NCI-H2171 treated with DMSO at 0.1 percent for 48 hours (cell line): Measurements from ENCODE around the gene CPM.

Source experiments
- DNase-seq: peaks from one replicate; lab custom pipeline; 2025; lab: John Stamatoyannopoulos, UW

CPM gene

DNA sequence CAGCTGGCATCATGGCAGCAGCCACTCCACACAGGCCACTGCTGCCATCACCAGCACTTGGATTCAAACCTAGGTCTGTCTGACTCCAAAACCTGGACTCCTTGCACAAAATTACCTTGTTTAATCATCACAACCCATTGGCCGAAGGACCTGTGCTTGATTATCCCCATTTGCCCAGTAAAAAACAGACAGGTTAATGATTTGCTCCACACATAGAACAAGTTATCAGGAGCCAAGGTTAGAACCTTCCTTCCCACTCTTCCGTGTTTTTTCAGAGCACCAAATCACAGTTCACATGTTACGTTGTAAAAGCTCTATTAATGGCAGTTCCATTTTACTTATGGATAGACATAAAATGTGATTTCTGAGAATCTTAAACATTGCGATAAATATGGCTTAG lies 23.5 kb upstream of the CPM start:
- no peak for DNase-seq

DNA sequence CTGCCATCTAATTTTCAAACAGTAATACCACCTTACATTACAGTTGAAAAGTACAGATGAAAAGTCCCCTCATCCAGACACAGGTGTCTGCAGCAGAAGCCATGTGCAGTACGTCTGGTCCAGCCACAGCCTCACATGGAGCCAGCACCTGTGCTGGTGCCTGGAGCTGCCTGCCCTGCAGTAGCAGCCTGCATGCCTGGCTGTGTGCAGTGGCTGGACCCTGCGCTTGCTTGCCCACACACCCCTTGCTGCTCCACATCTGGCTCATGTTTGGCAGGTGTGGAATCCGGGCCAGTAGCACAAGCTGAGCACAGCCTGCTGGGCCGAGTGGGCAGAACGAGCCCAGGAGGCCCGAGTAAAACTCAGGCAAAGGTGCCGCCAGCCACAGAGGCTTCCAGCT lies 21.8 kb upstream of the CPM start:
- no peak for DNase-seq

DNA sequence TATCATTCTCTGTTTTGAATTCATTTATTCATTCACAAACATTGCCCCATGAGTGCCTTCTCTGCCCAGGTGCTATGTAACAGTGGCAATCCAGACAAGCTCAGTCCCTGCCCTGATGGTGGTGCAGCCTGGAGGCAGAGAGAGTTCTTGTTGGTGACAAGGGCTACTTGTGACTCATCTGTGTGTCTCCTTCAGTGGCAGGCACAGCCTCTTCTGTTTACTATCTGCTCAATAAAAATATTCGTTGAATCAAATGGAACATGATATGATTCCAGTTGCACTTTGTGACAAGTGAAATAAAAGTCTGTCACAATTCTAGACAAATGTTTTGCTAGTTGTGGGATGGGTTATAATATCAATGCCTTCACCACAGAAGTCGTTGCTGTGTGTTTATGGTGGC lies 20.6 kb upstream of the CPM start:
- no peak for DNase-seq

DNA sequence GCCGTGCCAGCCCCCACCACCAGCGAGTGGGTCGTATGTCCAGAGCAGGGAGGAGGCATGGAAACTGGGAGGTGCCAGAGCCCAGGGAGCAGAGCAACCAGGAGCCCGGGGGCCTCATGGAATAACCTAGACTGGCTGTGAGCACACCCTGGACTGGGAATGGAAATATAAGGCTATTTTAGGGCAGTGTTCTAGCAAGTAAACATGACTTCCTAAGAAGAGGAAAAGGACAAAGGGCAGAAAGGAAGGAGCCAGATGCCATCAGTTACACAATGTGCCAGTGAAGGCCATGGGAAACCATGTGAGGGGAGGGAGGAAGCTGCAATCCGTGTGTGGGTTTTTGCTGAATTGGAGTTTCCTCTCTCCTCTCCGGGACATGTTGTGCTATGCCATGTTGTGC lies 18.7 kb upstream of the CPM start:
- DNase-seq: no peak

DNA sequence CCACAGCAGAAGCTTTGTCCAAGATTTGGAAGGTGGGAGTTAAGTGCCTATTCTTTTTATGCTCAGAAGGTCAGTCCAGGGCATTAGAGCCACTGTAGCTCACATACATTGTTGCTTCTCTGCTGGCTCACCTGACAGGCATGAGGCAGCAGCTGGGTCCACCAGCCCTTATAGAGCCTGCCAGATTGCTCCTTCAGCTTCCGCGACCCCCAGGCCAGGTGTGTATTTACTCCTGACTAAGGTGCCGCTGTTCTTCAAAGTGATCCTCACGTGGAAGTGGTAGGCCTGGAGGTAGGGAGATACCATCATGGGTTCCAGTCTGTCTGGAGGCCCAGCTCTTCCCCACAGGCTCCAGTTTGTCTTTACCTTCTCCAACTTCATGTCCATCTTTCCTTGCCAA lies 17.5 kb upstream of the CPM start:
- DNase-seq: no peak

DNA sequence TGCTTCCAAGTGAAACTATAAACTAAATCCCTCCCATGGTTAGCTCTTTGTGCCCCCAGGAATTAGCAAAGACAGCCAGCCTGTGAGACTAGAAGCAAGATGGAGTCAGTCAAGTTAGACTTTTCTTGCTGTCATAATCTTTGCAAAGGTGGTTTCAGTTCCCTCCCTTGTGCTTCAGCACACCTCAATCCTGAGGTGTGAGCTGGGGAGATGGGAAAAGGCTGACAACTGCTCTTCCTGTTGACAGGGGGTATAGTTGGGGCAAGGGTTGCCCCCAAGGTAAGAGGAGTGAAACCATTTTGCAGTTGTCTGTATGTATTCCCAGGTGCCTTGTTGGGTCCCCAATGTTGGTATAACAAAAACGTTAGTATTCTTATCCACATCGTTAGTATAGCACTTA lies 12.3 kb upstream of the CPM start:
- no peak for DNase-seq

DNA sequence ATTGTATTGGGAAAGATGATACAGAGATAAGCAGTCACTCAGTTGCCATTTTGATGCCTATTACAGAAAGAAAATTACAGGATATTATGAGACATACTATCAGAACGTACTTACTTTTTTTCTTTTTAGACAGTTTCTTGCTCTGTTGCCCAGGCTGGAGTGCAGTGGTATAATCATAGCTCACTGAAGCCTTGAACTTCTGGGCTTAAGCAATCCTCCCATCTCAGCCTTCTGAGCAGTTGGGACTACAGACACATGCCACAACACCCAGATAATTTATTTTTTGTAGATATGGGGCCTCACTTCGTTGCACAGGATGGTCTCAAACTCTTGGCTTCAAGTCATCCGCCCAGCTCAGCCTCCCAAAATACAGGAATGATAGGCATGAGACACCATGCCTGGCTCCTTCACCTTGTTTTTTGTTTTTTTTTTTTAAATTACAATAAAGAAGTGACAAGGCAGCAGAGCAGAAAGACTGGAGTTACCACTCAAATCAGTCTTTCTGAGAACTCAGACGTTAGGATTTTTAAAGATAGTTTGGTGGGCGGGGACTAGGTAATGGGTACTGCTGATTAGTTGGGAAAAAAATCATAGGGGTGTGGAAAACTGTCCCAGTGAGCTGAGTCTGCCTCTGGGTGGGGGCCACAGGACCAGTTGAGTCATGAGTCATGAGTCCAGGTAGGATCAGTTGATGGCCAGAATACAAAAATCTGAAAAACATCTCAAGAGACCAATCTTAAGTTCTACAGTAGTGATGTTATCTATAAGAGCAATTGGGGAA lies 11.5 kb upstream of the CPM start:
- DNase-seq: no peak

DNA sequence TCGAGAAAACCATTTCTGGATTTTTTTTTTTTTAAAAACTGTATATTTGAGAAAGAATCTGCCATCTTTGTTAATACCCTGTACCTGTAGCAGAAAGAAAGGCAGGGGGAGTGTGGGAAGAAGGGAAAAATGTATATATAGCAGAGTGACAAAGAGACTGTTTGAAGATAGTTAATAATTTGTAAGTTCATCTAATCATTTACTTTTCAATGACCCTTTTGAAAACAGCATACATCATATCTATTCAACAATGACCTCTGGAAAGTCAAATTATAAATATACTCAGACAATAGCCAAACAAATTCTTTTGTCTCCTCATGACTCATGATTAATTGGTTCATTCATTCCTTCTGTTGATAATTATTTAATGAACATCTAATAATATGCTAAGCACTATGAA lies 10.9 kb upstream of the CPM start:
- DNase-seq: no peak

DNA sequence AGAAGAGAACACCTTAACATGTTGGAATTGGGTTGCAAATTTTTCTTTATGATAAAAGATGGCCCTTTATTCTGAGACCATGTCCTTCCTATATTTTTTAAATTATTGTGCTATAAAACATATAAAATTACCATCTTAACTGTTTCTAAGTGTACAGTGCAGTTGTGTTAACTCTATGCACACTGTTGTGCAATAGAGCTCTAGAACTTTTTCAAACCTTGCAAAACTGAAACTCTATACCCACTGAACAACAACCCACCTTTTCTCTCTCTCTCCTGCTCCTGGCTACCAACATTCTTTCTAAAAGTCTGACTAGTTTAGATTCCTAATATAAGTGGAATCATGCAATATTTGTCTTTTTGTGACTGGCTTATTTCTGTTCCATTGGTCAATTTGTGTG lies 7.8 kb upstream of the CPM start:
- no peak for DNase-seq

DNA sequence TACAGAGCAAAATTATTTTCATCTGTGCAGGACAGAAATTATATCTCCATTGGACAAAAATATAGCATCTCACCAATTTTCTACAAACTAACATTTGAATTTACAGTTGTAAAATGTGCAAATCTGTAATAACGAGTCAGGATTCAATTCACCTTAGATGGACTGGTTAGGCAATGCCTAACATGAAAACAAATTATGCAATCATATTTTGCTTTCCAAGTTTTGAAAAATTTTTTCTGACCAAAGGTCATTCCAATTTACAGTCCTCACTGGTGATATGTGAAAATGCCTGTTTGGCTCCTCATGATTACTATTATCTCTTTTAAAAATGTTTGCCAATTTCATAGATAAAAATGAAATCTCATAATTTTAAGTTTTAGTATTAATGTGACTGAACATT lies 6.5 kb upstream of the CPM start:
- no peak for DNase-seq

DNA sequence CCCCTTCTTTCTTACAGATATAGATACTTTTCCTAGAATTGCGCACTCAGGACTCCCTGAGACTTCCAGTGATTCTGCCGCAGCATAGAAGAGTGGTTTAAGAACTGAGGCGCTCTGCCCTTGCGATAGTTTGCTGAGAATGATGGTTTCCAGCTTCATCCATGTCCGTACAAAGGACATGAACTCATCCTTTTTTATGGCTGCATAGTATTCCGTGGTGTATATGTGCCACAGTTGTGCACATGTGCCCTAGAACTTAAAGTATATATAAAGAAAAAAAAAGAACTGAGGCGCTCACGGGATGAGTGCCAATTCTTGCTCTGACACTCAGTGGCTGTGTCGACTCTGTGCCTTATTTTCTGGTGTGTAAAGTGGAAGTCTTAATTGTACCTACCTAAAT lies 1.4 kb upstream of the CPM start:
- DNase-seq: no peak

DNA sequence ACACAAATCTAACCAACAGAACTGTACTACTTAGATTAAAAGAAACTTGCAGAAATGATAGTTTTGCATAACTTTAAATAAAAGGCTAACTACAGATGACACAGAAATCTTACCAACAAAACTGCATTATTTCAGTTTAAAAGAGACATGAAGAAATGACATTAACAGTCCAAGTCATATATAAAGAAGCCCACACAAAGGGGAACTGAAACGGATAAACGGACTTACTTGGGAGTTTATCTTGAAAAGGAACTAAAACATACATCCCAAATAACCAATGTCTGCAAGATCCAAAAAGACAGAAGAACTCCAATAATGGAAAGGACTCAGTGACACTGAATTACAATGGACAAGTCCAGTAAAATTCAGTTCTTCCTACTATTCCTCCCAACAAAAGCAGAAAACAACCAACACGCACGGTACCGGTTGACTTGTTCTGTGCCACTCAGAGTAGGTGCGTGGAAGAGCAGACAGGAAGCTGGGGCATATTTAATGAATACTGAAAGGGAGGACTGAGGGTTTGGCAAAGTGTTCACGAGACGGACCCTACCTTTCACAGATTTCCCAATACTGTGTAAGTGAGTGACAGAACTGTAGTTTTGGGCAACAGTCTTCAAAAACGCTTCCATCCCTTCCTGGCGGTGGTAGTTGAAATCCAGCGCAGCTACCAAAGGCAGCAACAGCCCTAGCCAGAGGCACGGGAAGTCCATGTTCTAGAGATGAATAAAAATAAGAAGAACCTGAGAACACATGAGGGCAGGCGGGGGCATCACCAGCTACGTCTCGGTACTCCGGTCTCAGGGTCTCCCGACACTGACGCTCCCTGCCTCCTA lies 627 bp downstream of the CPM start:
- DNase-seq: peak; percentile 51

DNA sequence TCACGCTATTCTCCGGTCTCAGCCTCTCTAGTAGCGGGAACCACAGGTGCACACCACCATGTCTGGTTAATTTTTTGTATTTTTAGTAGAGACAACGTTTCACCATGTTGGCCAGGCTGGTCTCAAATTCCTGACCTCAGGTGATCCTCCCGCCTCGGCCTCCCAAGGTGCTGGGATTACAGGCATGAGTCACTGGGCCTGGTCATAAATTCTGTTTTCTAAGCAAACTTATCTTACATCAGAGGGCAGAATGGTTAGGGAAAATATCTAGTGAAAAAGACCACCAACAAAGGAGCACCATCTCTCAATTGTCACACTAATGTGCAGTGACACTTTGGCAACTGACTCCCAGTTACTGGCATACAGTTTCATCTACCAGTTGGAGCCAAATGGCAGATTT lies 2.8 kb downstream of the CPM start:
- no peak for DNase-seq

DNA sequence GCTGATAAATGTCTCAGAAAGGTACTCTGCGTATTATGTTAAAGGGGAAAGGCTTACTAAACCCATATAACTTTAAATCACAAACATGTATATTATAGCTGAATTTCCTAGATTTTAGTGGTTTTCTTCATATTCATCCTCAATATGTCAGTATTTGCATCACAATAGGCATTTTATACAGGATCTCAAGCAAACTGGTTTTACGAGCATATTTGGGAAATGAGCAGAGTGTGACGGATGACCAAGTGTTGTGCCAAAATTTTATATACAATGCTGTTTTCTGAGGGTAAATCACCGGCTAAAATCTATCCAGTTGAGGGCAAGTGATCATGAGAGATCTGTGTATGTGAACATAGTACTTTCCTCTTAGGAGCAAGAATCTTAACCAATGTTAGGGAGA lies 8.4 kb downstream of the CPM start:
- DNase-seq: no peak

DNA sequence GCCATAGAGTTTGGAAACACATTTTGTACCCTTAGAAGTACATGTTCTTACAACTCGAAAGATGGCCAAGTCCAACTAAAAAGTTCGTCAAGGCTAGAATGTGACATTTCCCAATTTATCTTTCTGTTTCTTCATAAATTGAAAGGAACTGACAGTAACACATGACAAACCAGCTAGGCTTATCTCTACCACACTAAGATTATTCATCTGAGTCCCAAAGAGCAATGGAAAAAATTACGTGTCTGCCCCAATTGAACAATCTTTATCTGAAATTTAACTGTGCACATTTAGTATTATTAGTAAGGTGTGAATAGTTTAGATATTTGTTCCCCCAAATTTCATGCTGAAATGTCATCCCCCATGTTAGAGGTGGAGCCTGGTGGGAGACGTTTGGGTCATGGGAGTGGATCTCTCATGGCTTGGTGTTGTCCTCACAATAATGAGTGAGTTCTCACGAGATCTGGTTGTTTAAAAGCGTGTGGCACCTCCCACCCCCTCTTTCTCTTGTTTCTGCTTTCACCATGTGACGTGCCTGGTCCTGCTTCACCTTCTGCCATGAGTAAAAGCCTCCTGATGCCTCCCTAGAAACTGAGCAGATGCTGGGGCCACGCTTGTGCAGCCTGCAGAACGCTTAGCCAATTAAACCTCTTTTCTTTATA lies 13.3 kb downstream of the CPM start:
- DNase-seq: peak; percentile 89

DNA sequence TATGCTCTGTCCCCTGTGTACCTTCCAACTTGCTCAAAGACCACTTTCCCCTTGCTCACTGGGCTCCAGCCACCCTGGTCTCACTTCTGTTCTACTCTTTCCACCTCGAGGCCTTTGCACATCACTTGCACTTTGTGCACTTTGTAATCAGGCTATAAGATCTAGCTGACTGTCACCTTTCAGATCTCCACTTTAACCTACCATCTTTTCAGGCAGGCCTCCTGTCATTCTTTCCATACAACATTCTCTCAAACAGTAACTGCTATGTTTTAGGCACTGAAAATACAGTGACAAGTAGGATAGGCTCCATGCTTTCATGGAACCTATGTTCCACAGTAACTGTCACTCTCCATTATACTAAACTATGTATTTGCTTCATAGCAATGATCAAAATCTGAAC lies 14.0 kb downstream of the CPM start:
- DNase-seq: no peak

DNA sequence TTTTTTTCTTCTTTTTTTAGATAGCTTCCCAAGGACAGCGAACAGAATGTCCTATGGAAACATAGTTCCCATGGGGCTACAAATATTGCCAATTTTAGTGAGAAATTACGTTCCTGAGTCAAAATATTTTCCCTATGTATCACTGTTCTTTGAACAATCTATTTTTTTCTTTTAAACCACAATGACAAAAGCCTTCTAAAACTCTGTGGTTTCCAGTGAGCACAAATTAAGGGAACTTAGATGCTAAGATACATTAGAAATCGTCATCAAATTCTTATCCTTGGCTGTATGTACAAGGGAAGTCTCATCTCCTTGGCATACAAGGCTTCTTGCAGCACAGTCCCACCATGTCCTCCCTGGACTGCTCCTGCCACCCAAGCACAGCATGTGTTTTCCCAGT lies 17.9 kb downstream of the CPM start:
- DNase-seq: no peak

DNA sequence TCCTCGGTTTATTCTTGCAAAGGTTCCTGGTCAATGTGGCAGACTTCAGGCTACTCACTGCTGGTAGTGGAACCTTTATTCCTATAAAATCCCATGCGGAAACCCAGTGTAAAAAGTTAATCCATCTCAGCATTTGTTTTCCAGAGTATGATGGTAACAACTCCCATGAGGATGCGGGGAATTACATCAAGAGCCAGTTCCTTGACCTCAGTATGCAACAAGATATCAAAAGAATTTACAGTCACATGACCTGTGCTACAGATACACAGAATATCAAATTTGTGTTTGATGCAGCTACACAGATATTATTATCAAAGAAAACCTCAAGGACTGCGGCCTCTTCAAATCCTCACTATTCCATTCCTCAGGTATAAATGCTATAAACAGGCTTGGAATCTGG lies 19.3 kb downstream of the CPM start:
- DNase-seq: no peak

DNA sequence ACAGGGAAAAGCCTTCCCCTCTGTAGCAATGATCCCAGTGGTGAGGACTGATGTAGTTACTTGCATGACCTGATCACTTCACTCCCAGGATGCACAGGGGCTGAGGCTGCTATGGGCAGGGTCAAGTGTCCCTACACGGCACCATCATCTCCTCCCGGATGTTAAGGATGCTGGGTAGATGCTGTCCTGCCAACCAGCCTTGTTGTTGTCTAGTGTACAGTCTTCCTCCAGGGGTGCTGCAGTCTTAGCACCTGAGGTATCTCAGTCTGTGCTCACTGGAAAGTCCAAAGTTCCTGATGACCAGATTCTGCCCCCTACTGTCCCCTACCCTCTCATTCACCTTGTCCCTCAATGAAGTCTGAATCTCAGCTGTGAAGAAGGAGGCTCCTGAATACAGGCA lies 20.1 kb downstream of the CPM start:
- DNase-seq: no peak

DNA sequence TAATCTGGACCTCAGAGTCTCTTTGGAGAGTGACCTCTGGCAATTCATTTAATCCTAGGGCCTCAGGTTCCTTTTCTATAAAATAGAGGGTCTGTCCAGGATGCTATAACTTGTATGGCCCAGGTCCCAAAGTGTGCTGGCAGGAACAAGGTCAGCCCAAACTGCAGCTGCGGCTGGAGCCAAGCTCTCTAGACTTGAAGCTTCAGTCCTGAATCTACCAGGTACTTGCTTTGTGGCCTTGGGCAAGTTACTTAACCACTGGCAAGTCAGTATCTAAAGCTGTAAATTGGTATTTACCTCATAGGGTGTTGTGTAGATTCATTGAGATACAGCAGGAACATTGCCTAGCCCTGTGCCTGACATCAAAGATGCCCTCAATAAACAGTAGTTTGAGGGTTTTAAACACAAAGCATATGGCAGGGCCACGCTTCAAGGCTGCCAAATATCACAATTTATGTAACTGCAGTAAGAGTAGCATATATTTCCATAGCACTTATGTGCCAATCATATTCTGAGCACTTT lies 21.7 kb downstream of the CPM start:
- no peak for DNase-seq

DNA sequence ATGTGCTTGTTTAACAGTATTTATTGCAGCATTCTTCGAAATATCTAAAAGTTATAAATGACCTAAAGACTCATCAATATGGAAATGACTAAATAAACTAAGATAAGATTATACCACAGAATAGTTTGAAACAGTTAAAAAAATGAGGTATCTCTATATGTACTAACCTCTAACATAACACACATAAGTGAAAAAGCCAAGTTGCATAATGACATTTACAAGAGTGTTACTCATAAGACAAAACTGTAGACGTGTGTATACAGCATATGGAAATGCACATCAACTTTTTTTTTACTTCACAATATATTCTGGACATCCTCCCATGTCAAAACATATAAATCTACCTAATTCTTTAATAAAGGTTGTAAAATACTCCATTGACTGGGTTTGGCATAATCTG lies 22.8 kb downstream of the CPM start:
- no peak for DNase-seq

DNA sequence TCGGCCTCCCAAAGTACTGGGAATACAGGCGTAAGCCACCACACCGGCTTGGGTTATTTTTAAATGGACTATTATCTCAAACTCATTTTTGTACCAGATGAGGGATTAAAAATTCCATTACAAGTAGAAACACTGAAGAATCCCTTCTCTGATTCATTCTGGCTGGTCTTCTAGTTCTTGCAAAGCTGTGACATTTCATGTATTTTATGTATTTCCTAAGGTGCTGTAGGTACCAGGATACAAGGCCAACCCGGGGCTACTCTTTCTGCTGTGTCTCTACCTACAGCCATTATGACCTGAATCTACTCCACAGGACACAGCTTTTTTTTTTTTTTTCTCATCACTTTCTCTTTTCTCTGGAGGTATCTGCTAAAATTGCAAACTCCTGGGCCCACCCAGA lies 24.9 kb downstream of the CPM start:
- DNase-seq: no peak

DNA sequence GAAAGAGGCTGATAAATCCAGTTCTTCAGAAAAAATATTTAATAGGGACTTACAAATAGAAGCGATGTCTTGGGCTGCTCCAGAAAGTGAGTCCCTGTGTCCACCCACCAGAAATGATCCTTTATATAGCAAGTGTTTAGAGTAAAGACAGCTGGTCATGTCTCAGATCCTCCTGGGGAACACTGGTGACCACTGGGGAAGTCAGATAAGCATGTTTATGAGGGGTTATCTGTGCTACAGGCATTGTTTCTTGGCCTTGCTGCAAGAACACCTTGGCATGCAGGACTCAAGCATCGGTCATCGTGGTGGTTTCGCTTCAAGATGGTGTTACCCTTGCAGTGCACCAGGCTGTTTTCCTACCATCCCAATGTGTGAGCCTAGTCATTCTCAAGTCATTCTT lies 27.2 kb downstream of the CPM start:
- no peak for DNase-seq
